HG03565 (cell line): ENCODE measurements around the gene ZNF556.
"Not testable (repeated sequence)": the region's sequence is repeated elsewhere in the genome, so short reads cannot be mapped to it uniquely, and the experiment has no call there.

Source experiments
- ATAC-seq: cut with Tn5 transposase; IDR thresholded peaks from one replicate; pipeline ENCODE4 v1.9.1; 2021; ENCODE audit warnings: mild to moderate bottlenecking, moderate library complexity; ENCODE audit not compliant: unreplicated experiment

Gene ZNF556

GRCh38 chr19:2903326-2903725 lies 36.2 kb downstream of the ZNF556 start:
- not testable (repeated sequence) for ATAC-seq

GRCh38 chr19:2905918-2906519 lies 38.9 kb downstream of the ZNF556 start:
- no peak for ATAC-seq

GRCh38 chr19:2906631-2907195 lies 39.6 kb downstream of the ZNF556 start:
- no peak for ATAC-seq

- no peak for ATAC-seq
Measured at GRCh38 chr19:2912306-2912705, 45.2 kb downstream of the ZNF556 start.

- ATAC-seq, result no peak
Measured at GRCh38 chr19:2917275-2918184, 50.4 kb downstream of the ZNF556 start.

- no peak for ATAC-seq
Measured at GRCh38 chr19:2922987-2923386, 55.9 kb downstream of the ZNF556 start.

GRCh38 chr19:2923510-2923909 lies 56.4 kb downstream of the ZNF556 start:
- no peak for ATAC-seq

- no peak for ATAC-seq
Measured at GRCh38 chr19:2926341-2927031, 59.4 kb downstream of the ZNF556 start.

- ATAC-seq, result no peak
Measured at GRCh38 chr19:2927032-2927430, 59.9 kb downstream of the ZNF556 start.
